NOMO-1 (cell line): ENCODE data around the gene NAA60.

ENCODE experiments used
- DNase-seq, 2 experiments: peaks; one replicate each; lab custom pipeline; 2025; ENCODE audit not compliant: unreplicated experiment in 2 of 2; lab: John Stamatoyannopoulos, UW

Gene NAA60

DNA sequence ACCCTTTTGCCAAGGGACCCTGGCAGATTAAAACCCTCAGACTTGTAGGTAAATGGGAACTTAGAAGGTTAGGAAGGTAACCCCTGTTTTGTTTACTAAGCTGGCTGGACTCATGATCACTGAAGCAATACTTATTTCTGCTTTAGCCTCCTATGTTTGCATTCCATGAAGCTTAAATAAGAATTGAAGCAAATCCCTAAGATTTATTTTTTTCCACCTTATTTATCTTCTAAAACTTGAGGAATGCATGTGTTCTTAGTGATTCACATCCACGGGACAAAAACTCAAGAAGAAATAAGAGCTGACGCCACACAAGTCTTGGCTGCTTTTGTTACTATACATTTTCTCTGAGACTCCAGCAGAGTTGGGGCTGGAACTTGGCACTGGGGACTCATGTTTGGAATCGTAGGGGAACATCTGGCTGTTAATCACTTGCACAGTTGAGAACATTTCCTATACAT lies 92.8 kb downstream of the NAA60 start:
- no peak for DNase-seq
